Tibial artery (tissue), 4 donors: ENCODE results near the gene TMEM63A.
A peak's percentile ranks its signal among the peaks of the same experiment; 100 is the strongest.

Source experiments
- DNase-seq, 2 donors: peaks; one replicate each; pipeline ENCODE4 v3.0.0-alpha.2; 2019
- H3K27ac ChIP-seq, 2 donors: fragments of 200-600 bp; sonication (generic) in 1 of 2; 1 replicate in 1 of 2; 2 replicates in 1 of 2; pipeline ENCODE4 v1.5.1; 2018 to 2019; ENCODE audit warnings: mild to moderate bottlenecking in 1 of 2
- H3K27me3 ChIP-seq, 2 donors: fragments of 200-600 bp; sonication (generic) in 1 of 2; one replicate each; pipeline versions ENCODE4 v1.5.1 to v1.6.0; 2016 to 2019
- H3K36me3 ChIP-seq, 3 donors: fragments of 200-600 bp; sonication (generic) in 2 of 3; one replicate each; pipeline ENCODE4 v1.5.1; 2016 to 2019; ENCODE audit warnings: mild to moderate bottlenecking in 2 of 3
- H3K4me1 ChIP-seq, 4 donors: fragments of 200-600 bp; sonication (generic) in 2 of 4; 1 replicate in 3 of 4; 2 replicates in 1 of 4; pipeline ENCODE4 v1.5.1; 2016 to 2019
- H3K4me3 ChIP-seq, 2 donors: fragments of 200-600 bp; sonication (generic) in 1 of 2; 1 replicate in 1 of 2; 2 replicates in 1 of 2; pipeline ENCODE4 v1.5.1; 2018 to 2019; ENCODE audit warnings: mild to moderate bottlenecking in 2 of 2
- H3K9me3 ChIP-seq, 3 donors: fragments of 200-600 bp; sonication (generic) in 1 of 3; one replicate each; pipeline ENCODE4 v1.5.1; 2016 to 2019
- CTCF ChIP-seq, 2 experiments: fragments of 200-600 bp in 1 of 2; fragments of 450-650 bp in 1 of 2; IDR thresholded peaks; one replicate each; pipeline ENCODE4 v1.5.1; 2017 to 2019; ENCODE audit warnings: antibody characterized with exemption in 2 of 2, mild to moderate bottlenecking in 1 of 2, moderate library complexity in 1 of 2
- intact Hi-C: fragments of 100-400 bp; cut with DNase I; formaldehyde crosslinking; loops from one replicate; pipeline ENCODE4 v1.15.0; 2023; ENCODE audit warnings: low total_unique reads

The TMEM63A gene

GRCh38 chr1:225914391-225914790 lies 32.2 kb upstream of the TMEM63A start:
- no peak for DNase-seq
- intact Hi-C loops = loop anchor here (5.0 to 10.0 kb wide), 2 partner anchors 60 to 137 kb away; partner anchors contain the start of gene SRP9
- Histone ChIP-seq H3K36me3 (peaks cover 0 to 46% (median 11%) of the 10 kb centered on the region in 3 donors), H3K27ac (no peak overlapping the region), H3K9me3 (no peaks in the 10 kb centered on the region), H3K4me1 (peaks cover 0 to 9% (median 7%) of the 10 kb centered on the region in 4 donors), H3K27me3 (no peaks in the 10 kb centered on the region), H3K4me3 (no peak overlapping the region)
- TF ChIP-seq CTCF (IDR thresholded peaks at IDR 0.05) = no peak

GRCh38 chr1:225911191-225912130 lies 29.3 kb upstream of the TMEM63A start:
- Histone ChIP-seq H3K27ac (no peak overlapping the region), H3K27me3 (no peaks in the 10 kb centered on the region), H3K4me1 (peaks cover 0 to 9% (median 7%) of the 10 kb centered on the region in 4 donors), H3K9me3 (no peaks in the 10 kb centered on the region), H3K36me3 (peaks cover 0 to 29% (median 0%) of the 10 kb centered on the region in 3 donors), H3K4me3 (peak overlapping the region in 1 of 2 donors; percentile 12)
- intact Hi-C loops = loop anchor here (2.0 to 10.0 kb wide), 3 partner anchors 63 to 437 kb away; partner anchors contain the start of gene SRP9
- peak; percentile 88 to 95 for TF ChIP-seq CTCF (IDR thresholded peaks at IDR 0.05)
- DNase-seq = peak; percentile 50 to 77

- intact Hi-C loops = no loop called here
- no peak for DNase-seq
- no peaks in the 10 kb centered on the region for H3K9me3 ChIP-seq
- H3K36me3 ChIP-seq = peaks cover 0 to 9% (median 0%) of the 10 kb centered on the region in 3 donors
- TF ChIP-seq CTCF (IDR thresholded peaks at IDR 0.05) = no peak
- H3K27me3 ChIP-seq = no peaks in the 10 kb centered on the region
- no peak overlapping the region for H3K4me3 ChIP-seq
- no peak overlapping the region for H3K27ac ChIP-seq
- H3K4me1 ChIP-seq = peaks cover 0 to 9% (median 7%) of the 10 kb centered on the region in 4 donors
Observed at GRCh38 chr1:225909477-225909876, 27.3 kb upstream of the TMEM63A start.

GRCh38 chr1:225908773-225909172 lies 26.6 kb upstream of the TMEM63A start:
- Histone ChIP-seq H3K36me3 (peaks cover 0 to 2% (median 0%) of the 10 kb centered on the region in 3 donors), H3K4me1 (peaks cover 0 to 9% (median 7%) of the 10 kb centered on the region in 4 donors), H3K4me3 (no peak overlapping the region), H3K27me3 (no peaks in the 10 kb centered on the region), H3K27ac (no peak overlapping the region), H3K9me3 (no peaks in the 10 kb centered on the region)
- intact Hi-C loops = no loop called here
- no peak for TF ChIP-seq CTCF (IDR thresholded peaks at IDR 0.05)
- no peak for DNase-seq

- Histone ChIP-seq H3K4me1 (peaks cover 0 to 9% (median 7%) of the 10 kb centered on the region in 4 donors), H3K27me3 (no peaks in the 10 kb centered on the region), H3K4me3 (no peak overlapping the region), H3K9me3 (no peaks in the 10 kb centered on the region), H3K27ac (no peak overlapping the region), H3K36me3 (no peaks in the 10 kb centered on the region)
- intact Hi-C loops = no loop called here
- TF ChIP-seq CTCF (IDR thresholded peaks at IDR 0.05) = no peak
- no peak for DNase-seq
Observed at GRCh38 chr1:225908013-225908640, 25.9 kb upstream of the TMEM63A start.
